Heart right ventricle (tissue), 16 donors: ENCODE results near the gene CACTIN. TPM values are rescaled to one million over a fixed set of nuclear protein-coding genes. Genes with fewer than 3 reads are reported as not detected.

Experiments
- ATAC-seq, 8 donors: fragments of 200-7000 bp; cut with Tn5 transposase; one replicate each; pipeline ENCODE4 v1.9.1; 2020; ENCODE audit warnings: mild to moderate bottlenecking in 8 of 8, moderate library complexity in 8 of 8, moderate number of reproducible peaks in 1 of 8
- DNase-seq, 2 donors: peaks; one replicate each; pipeline ENCODE4 v3.0.0-alpha.2; 2020
- H3K27ac ChIP-seq, 10 donors: fragments of 200-600 bp; sonication (generic) in 2 of 10; one replicate each; pipeline versions ENCODE4 v1.5.0 to v1.8.0; 2020 to 2022; ENCODE audit warnings: mild to moderate bottlenecking in 3 of 10
- H3K27me3 ChIP-seq, 7 donors: fragments of 200-600 bp; one replicate each; pipeline ENCODE4 v1.8.0; 2021 to 2022; ENCODE audit warnings: mild to moderate bottlenecking in 2 of 7
- H3K36me3 ChIP-seq, 9 donors: fragments of 200-600 bp; sonication (generic) in 1 of 9; one replicate each; pipeline versions ENCODE4 v1.5.0 to v1.8.0; 2020 to 2022; ENCODE audit warnings: mild to moderate bottlenecking in 2 of 9
- H3K4me1 ChIP-seq, 9 donors: fragments of 200-600 bp; sonication (generic) in 1 of 9; one replicate each; pipeline versions ENCODE4 v1.5.0 to v1.8.0; 2020 to 2022; ENCODE audit warnings: mild to moderate bottlenecking in 4 of 9
- H3K4me3 ChIP-seq, 10 donors: fragments of 200-600 bp; sonication (generic) in 2 of 10; one replicate each; pipeline versions ENCODE4 v1.5.0 to v1.8.0; 2020 to 2022; ENCODE audit warnings: mild to moderate bottlenecking in 7 of 10, moderate library complexity in 2 of 10
- H3K9me3 ChIP-seq, 11 donors: fragments of 200-600 bp in 10 of 11; sonication (generic) in 2 of 11; one replicate each; pipeline versions ENCODE4 v1.5.0 to v1.8.0; 2013 to 2022; ENCODE audit warnings: mild to moderate bottlenecking in 2 of 11, control low read depth in 1 of 11, moderate library complexity in 1 of 11
- WGBS, 2 donors: extraction: QIAGEN DNeasy Blood & Tissue Kit; methylation state at CpG; one replicate each; pipeline ENCODE4 v1.1.7; 2013; ENCODE audit warnings: inconsistent platforms in 1 of 2; 5-methylcytosine and 5-hydroxymethylcytosine counted together
- intact Hi-C, 10 donors: fragments of 100-400 bp; cut with DNase I; formaldehyde crosslinking; loops; one replicate each; pipeline versions ENCODE4 v1.11.1 to v1.14.2; 2022
- polyA plus RNA-seq, 2 donors: library from polyadenylated mRNA; stranded (reverse); fragments of 200-250 nt; gene quantifications; one replicate each; pipeline ENCODE4 v1.2.3, GENCODE V29; 2013
- total RNA-seq, 10 donors: library from RNA; stranded (reverse); fragmentation: NEBNext Ultra II Directional in 3 of 10; extraction: Animal tissue kit (Norgen Biotek cat#: 25700) in 3 of 10; gene quantifications; one replicate each; pipeline versions ENCODE4 v1.2.1 to v1.2.4, GENCODE V29; 2021 to 2023
- TF ChIP-seq, protein P1 (sequence below), 9 donors: fragments of 200-600 bp; sonication (generic) in 2 of 9; IDR thresholded peaks; one replicate each; pipeline versions ENCODE4 v1.5.0 to v1.8.0; 2021 to 2022; ENCODE audit warnings: antibody characterized with exemption in 9 of 9, mild to moderate bottlenecking in 5 of 9, moderate library complexity in 1 of 9
- donor health status: Arrhythmogenic right ventricular cardiomyopathy.
- donor health status: ischemic (EF 13 %, LVEDD 7.1; RV severe dilation, severe dysfunction).
- donor health status: healthy with polysubstance abuse.
- donor health status: DM: no; HTN: yes; CAD: no.
- donor health status: DM: no; HTN: no; CAD: no.
- donor health status: ischemic (EF 25% LVEDD 6.9; RV normal size, moderate dysfunction).
- donor health status: ischemic (EF 25% LVEDD 5.7; RV mildly dilated, moderate dysfunction).
- donor health status: healthy.
- donor health status: DM: yes; HTN: yes; CAD: no.
- donor health status: Ischemic cardiomyopathy.
- donor health status: ischemic (EF 35%, LVEDD 5.7; RV mildly dilated, moderate dysfunction).
- donor health status: nonischemic (EF 11% LVEDD 7.7; RV severe dilation, severe dysfunction).
- donor health status: DM: yes; HTN: yes; CAD: no.
- donor health status: PGD.
- donor health status: ischemic (EF 29% LVEDD 5.4; RV normal size, mild dysfunction).
- donor health status: nonischemic (EF 23%, LVEDD 6.1; RV moderate dilation, normal function).

CACTIN gene
- total and polyA plus RNA-seq, 12 donors, result 9.7 to 17.6 (median 12.7) TPM

DNA sequence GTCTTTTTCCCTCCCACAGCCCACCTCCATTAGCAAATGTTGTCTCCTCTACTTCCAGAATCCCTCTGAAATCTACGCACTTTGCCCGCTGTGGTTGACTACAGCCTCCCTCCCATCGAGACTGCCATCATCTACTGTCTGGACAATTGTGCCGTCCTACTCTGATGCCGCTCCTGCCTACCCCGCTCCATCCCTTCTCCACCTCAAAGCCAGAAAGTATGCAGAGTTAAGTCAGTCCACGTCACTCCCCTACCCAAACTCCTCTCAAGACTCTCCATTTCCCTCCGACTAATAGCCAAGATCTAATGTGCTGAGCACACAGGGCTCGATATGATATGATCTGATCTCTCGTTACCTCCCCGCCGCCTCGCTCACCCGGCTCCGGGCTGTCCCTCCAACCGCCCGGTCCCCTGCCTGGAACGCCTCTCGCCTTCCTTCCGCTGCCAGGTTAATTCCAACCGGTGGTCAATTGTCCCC, 556 bp downstream of the CACTIN start:
- H3K4me3 ChIP-seq, result peak overlapping the region; percentile 64 to 100 (median 90)
- H3K4me1 ChIP-seq, result peaks cover 11 to 27% (median 19%) of the 10 kb centered on the region in 9 donors
- TF ChIP-seq, protein P1, sequence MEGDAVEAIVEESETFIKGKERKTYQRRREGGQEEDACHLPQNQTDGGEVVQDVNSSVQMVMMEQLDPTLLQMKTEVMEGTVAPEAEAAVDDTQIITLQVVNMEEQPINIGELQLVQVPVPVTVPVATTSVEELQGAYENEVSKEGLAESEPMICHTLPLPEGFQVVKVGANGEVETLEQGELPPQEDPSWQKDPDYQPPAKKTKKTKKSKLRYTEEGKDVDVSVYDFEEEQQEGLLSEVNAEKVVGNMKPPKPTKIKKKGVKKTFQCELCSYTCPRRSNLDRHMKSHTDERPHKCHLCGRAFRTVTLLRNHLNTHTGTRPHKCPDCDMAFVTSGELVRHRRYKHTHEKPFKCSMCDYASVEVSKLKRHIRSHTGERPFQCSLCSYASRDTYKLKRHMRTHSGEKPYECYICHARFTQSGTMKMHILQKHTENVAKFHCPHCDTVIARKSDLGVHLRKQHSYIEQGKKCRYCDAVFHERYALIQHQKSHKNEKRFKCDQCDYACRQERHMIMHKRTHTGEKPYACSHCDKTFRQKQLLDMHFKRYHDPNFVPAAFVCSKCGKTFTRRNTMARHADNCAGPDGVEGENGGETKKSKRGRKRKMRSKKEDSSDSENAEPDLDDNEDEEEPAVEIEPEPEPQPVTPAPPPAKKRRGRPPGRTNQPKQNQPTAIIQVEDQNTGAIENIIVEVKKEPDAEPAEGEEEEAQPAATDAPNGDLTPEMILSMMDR (IDR thresholded peaks at IDR 0.05), result no peak
- H3K27me3 ChIP-seq, result no peaks in the 10 kb centered on the region
- H3K9me3 ChIP-seq, result no peaks in the 10 kb centered on the region
- H3K27ac ChIP-seq, result peak overlapping the region; percentile 85 to 98 (median 95)
- DNase-seq (no peak), ATAC-seq (peak in 2 of 8 donors; percentile 0 to 4)
- intact Hi-C loops, result loop anchor here in 4 of 10 donors (2.0 to 10.0 kb wide), 4 partner anchors 51 to 301 kb away; partner anchors contain the start of genes HMG20B (in 1 of the 4) and PIP5K1C (in 1 of the 4)
- 1 to 2% methylated on average over 21 of the region's 21 CpGs for WGBS, 2 donors
- H3K36me3 ChIP-seq, result peaks cover 0 to 42% (median 5%) of the 10 kb centered on the region in 9 donors

GRCh38 chr19:3623716-3624115, 2.9 kb downstream of the CACTIN start:
- Histone ChIP-seq H3K4me1 (peaks cover 11 to 29% (median 20%) of the 10 kb centered on the region in 9 donors), H3K4me3 (no peak overlapping the region), H3K27me3 (no peaks in the 10 kb centered on the region), H3K9me3 (no peaks in the 10 kb centered on the region), H3K27ac (no peak overlapping the region), H3K36me3 (peaks cover 0 to 55% (median 5%) of the 10 kb centered on the region in 9 donors)
- no peak for ATAC-seq
- 89 to 92% methylated on average over 34 of the region's 34 CpGs for WGBS, 2 donors
- DNase-seq, result no peak
- intact Hi-C loops, result loop anchor here in 2 of 10 donors (10.0 kb wide), 2 partner anchors 49 to 299 kb away; partner anchors contain the start of gene HMG20B (in 1 of the 2)
- TF ChIP-seq, protein P1 (IDR thresholded peaks at IDR 0.05), result no peak

GRCh38 chr19:3622224-3622623, 4.4 kb downstream of the CACTIN start:
- Histone ChIP-seq H3K27me3 (no peaks in the 10 kb centered on the region), H3K4me3 (no peak overlapping the region), H3K36me3 (peaks cover 0 to 61% (median 5%) of the 10 kb centered on the region in 9 donors), H3K27ac (no peak overlapping the region), H3K9me3 (no peaks in the 10 kb centered on the region), H3K4me1 (peaks cover 14 to 39% (median 27%) of the 10 kb centered on the region in 9 donors)
- 86 to 90% methylated on average over 12 of the region's 12 CpGs for WGBS, 2 donors
- ATAC-seq (no peak), DNase-seq (no peak)
- intact Hi-C loops, result loop anchor here in 2 of 10 donors (10.0 kb wide), 2 partner anchors 47 to 297 kb away; partner anchors contain the start of gene HMG20B (in 1 of the 2)
- TF ChIP-seq, protein P1 (IDR thresholded peaks at IDR 0.05), result no peak

DNA sequence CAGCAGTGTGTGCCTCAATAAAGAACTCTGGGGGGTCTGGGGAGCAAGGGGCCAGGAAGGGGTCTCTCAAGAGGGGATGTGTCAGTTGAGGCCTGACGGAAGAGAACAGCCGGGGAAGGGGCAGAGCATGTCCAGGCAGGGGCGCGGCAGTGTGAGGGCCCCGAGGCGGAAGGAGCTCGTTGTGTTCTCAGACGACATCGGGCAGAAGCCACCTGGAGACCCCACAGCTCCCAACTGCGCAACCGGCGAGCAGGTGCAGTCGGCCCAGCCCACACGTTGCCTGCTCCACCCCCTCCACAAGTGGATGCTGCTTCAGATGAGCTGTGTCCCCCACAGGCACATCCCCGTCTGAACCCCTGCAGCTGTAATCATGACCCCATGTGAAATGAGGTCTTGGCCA, 4.9 kb downstream of the CACTIN start:
- Histone ChIP-seq H3K36me3 (peaks cover 0 to 66% (median 5%) of the 10 kb centered on the region in 9 donors), H3K27me3 (no peaks in the 10 kb centered on the region), H3K4me3 (no peak overlapping the region), H3K9me3 (no peaks in the 10 kb centered on the region), H3K4me1 (peaks cover 15 to 41% (median 29%) of the 10 kb centered on the region in 9 donors), H3K27ac (no peak overlapping the region)
- TF ChIP-seq, protein P1 (IDR thresholded peaks at IDR 0.05), result no peak
- intact Hi-C loops, result loop anchor here in 2 of 10 donors (10.0 kb wide), 2 partner anchors 47 to 297 kb away; partner anchors contain the start of gene HMG20B (in 1 of the 2)
- no peak for DNase-seq
- 94 to 95% methylated on average over 15 of the region's 15 CpGs for WGBS, 2 donors
- ATAC-seq, result no peak
